ENCODE measurements around the gene SLC25A4. TPM values are rescaled to one million over a fixed set of nuclear protein-coding genes. Genes with fewer than 3 reads are reported as not detected.

SLC25A4 gene
- total and polyA plus RNA-seq, 2 of the 4 experiments (the other 2 are of a cell fraction): 16.0 to 21.6 TPM

- in situ Hi-C loops (cut with MboI; ENCODE audit: low sequenced_read_pairs) (no loop called here), dilution Hi-C loops (cut with HindIII; ENCODE audit: low sequenced_read_pairs, unreplicated experiment) (no loop called here), intact Hi-C loops (cut with micrococcal nuclease) (no loop called here)
- Histone ChIP-seq H2AFZ (replicated peaks; ENCODE audit: low read length, poor library complexity) (no peak overlapping the region), H3K4me3 (ENCODE audit: insufficient read depth, low read depth, low read length) (no peak overlapping the region), H4K20me1 (ENCODE audit: insufficient read depth, low read length) (no peaks in the 10 kb centered on the region), H3K18ac (ENCODE audit: low read depth, low read length) (no peak overlapping the region), H2AK9ac (replicated peaks; ENCODE audit: low read depth, low read length, poor library complexity) (no peak overlapping the region), H3K56ac (ENCODE audit: extremely low read depth, insufficient read depth, low read length) (no peak overlapping the region), H4K91ac (ENCODE audit: insufficient read depth, low read depth, low read length) (no peak overlapping the region), H4K5ac (ENCODE audit: low read depth, low read length) (no peak overlapping the region), H3K9me3 (ENCODE audit: control insufficient read depth, insufficient read depth, low read length) (no peaks in the 10 kb centered on the region), H2BK5ac (ENCODE audit: low read depth, low read length, poor library complexity, severe bottlenecking) (no peak overlapping the region), H2AK5ac (ENCODE audit: low read depth, low read length) (no peak overlapping the region), H3K36me3 (ENCODE audit: control insufficient read depth, insufficient read depth, low read length) (no peaks in the 10 kb centered on the region), H3K79me1 (ENCODE audit: low read depth in 1 of 2, low read length in 2 of 2) (no peaks in the 10 kb centered on the region), H3K4me2 (ENCODE audit: low read depth, low read length) (no peak overlapping the region), H2BK20ac (ENCODE audit: low read depth, low read length) (no peak overlapping the region), H3K27me3 (ENCODE audit: control insufficient read depth, insufficient read depth, low read length) (peaks cover 2% of the 10 kb centered on the region; the same call in 1 of the 2 replicates), H3K23ac (ENCODE audit: low read depth, low read length) (no peak overlapping the region), H3K27ac (ENCODE audit: insufficient read depth, low read length) (no peak overlapping the region), H3K9me1 (ENCODE audit: insufficient read depth, low read length) (peaks cover 7% of the 10 kb centered on the region), H3K14ac (replicated peaks; ENCODE audit: low read depth, low read length) (no peak overlapping the region), H2BK15ac (ENCODE audit: low read depth, low read length) (no peak overlapping the region), H3K4ac (ENCODE audit: low read depth, low read length) (no peak overlapping the region), H3K4me1 (ENCODE audit: control insufficient read depth, insufficient read depth, low read length) (peaks cover 3% of the 10 kb centered on the region; the same call in 1 of the 2 replicates), H4K8ac (ENCODE audit: low read depth in 2 of 2, low read length in 2 of 2) (no peak overlapping the region), H3K9ac (ENCODE audit: low read depth, low read length) (no peak overlapping the region), H2BK120ac (ENCODE audit: low read depth, low read length) (no peak overlapping the region)
- BruUV-seq (replicated peaks): no TSS peak
- ChIA-PET POLR2A (ENCODE audit: unreplicated experiment) (no interaction called here), CTCF (interaction anchor here (0.6 kb wide), 1 partner anchor 387 kb away, joined by 6 read pairs; no protein-coding TSS in a partner anchor)
- DNase-seq (no peak), ATAC-seq (ENCODE audit: low read depth) (no peak)
- TF ChIP-seq CEBPB (IDR thresholded peaks at IDR 0.05; ENCODE audit: low read depth, low read length): no peak
- TF ChIP-seq ELK1 (IDR thresholded peaks at IDR 0.05; ENCODE audit: borderline replicate concordance, low read depth, low read length): no peak
- TF ChIP-seq NFE2L2 (IDR thresholded peaks at IDR 0.05; ENCODE audit: low read depth, low read length): no peak
- TF ChIP-seq RAD21 (IDR thresholded peaks at IDR 0.05; ENCODE audit: low read length): no peak
- TF ChIP-seq MXI1 (IDR thresholded peaks at IDR 0.05; ENCODE audit: borderline replicate concordance, low read depth, low read length): no peak
These were observed 33.3 kb upstream of the SLC25A4 start for GRCh38 chr4:185109736-185110135.

Measured in IMR-90 (cell line).